Fibroblast of gingiva (primary cell): ENCODE measurements around the gene PADI3.

Source experiments
- DNase-seq: peaks from one replicate; pipeline ENCODE4 v3.0.0-alpha.2; 2011; ENCODE audit warnings: low read depth

The PADI3 gene

GRCh38 chr1:17214876-17215544, 33.9 kb upstream of the PADI3 start:
- no peak for DNase-seq

GRCh38 chr1:17215545-17215890, 33.4 kb upstream of the PADI3 start:
- peak; percentile 17 for DNase-seq

- DNase-seq: no peak
Observed at GRCh38 chr1:17216078-17216477, 32.8 kb upstream of the PADI3 start.

- no peak for DNase-seq
Observed at GRCh38 chr1:17217607-17218006, 31.3 kb upstream of the PADI3 start.

GRCh38 chr1:17218939-17219338, 30.0 kb upstream of the PADI3 start:
- no peak for DNase-seq

GRCh38 chr1:17220287-17220686, 28.6 kb upstream of the PADI3 start:
- no peak for DNase-seq

- DNase-seq: no peak
Observed at GRCh38 chr1:17222557-17222956, 26.3 kb upstream of the PADI3 start.

- DNase-seq: no peak
Observed at GRCh38 chr1:17224434-17224833, 24.5 kb upstream of the PADI3 start.

- DNase-seq: no peak
Observed at GRCh38 chr1:17225140-17225539, 23.8 kb upstream of the PADI3 start.

- no peak for DNase-seq
Observed at GRCh38 chr1:17227358-17227915, 21.5 kb upstream of the PADI3 start.

- DNase-seq: no peak
Observed at GRCh38 chr1:17228619-17229018, 20.3 kb upstream of the PADI3 start.

GRCh38 chr1:17229379-17229778, 19.5 kb upstream of the PADI3 start:
- no peak for DNase-seq

GRCh38 chr1:17230106-17230505, 18.8 kb upstream of the PADI3 start:
- no peak for DNase-seq

GRCh38 chr1:17230671-17231310, 18.1 kb upstream of the PADI3 start:
- no peak for DNase-seq

- DNase-seq: peak; percentile 22
Observed at GRCh38 chr1:17232759-17233661, 15.9 kb upstream of the PADI3 start.

GRCh38 chr1:17233675-17234320, 15.1 kb upstream of the PADI3 start:
- DNase-seq: peak; percentile 60

- DNase-seq: no peak
Observed at GRCh38 chr1:17234405-17234804, 14.5 kb upstream of the PADI3 start.

- DNase-seq: no peak
Observed at GRCh38 chr1:17235135-17235885, 13.6 kb upstream of the PADI3 start.

- DNase-seq: peak; percentile 64
Observed at GRCh38 chr1:17236779-17237560, 11.9 kb upstream of the PADI3 start.

GRCh38 chr1:17237561-17237903, 11.4 kb upstream of the PADI3 start:
- no peak for DNase-seq

- DNase-seq: peak; percentile 92
Observed at GRCh38 chr1:17239420-17239819, 9.5 kb upstream of the PADI3 start.
